Fibroblast of skin of right quadriceps (primary cell): ENCODE results near the gene SPSB1.

Source experiments
- DNase-seq: peaks from one replicate; pipeline ENCODE4 v3.0.0-alpha.2; 2013

The SPSB1 gene

GRCh38 chr1:9302745-9303524 lies 10.2 kb downstream of the SPSB1 start:
- DNase-seq, result peak; percentile 94

- no peak for DNase-seq
Observed at GRCh38 chr1:9303916-9304315, 11.2 kb downstream of the SPSB1 start.

DNA sequence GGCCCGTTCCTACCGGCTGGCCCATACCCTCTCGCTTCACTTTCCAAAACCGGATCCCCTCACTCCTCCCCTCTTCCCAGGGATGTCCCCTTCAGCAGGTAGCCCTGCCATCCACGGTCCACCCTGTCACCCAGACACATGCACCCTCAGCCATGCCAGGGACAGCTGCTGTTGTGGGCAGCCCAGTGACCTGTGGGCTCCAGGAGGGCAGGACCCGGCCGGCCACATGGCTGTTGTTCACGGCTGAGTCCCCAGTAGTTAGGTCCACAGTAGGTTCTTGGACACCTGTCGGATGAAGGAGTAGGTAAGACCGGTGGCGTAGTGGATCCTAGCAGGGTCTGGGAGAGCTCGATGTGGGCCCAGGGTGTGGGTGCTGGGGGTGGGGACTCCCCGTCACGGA lies 12.5 kb downstream of the SPSB1 start:
- no peak for DNase-seq

- no peak for DNase-seq
Observed at GRCh38 chr1:9306006-9306405, 13.3 kb downstream of the SPSB1 start.

DNA sequence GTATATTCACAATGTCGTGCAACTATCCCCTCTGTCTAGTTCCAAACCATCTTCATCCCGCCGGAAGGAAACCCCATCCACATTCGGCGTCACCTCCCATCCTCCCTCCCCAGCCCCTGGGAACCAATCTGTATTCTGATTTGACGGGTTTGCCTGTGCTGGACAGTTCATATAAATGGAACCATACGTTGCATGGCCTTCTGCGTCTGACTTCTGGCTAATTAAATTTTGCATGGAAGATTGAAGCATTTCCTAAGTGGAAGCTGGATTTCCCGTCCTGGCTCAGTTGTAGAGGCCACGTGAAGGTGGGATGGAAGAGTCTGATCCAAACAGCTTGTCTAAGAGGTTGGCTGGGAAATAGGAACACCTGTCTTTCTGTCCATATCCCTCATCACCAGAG lies 14.6 kb downstream of the SPSB1 start:
- DNase-seq, result no peak

DNA sequence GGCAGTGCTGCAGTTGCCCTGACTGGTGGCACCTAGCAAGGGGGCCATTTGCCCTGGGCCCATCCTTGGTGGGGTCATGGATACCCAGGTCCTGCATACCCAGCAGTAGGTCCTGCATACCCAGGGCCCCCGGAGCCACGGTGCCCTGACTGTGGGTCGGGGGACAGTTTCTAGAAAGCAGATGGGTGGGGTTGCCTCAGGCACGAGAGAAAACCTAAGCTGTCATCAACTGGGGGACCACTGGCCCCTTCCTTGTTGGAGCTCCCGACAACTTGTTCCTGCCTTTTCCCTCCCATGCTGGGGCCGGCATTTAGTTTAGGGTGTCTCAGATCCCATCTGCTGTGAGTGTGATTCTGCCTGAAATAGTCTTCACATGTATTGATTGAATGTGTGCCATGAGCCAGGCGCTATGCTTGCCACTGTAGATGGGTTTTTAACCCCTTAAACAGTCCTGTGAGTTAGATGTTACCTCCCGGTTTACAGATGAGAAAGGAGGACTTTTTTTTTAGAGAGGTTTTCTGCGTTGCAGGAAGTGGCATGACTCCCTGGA lies 15.6 kb downstream of the SPSB1 start:
- DNase-seq, result no peak

DNA sequence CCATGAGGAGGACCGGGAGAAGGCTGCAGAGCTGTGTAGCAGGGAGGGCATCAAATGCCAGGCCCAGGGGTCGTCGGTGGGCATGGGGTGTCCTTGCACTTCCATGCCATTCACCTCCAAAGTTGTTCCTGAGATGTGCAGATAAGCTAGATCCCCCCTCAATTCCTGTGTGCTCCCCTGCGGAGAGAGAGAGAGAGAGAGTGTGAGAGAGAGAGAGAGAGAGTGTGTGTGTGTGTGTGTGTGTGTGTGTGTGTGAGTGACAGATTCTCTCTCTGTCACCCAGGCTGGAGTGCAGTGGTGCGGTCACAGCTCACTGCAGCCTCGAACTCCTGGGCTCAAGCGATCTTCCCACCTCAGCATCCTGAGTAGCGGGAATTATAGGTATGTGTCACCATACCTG lies 16.4 kb downstream of the SPSB1 start:
- DNase-seq, result no peak

DNA sequence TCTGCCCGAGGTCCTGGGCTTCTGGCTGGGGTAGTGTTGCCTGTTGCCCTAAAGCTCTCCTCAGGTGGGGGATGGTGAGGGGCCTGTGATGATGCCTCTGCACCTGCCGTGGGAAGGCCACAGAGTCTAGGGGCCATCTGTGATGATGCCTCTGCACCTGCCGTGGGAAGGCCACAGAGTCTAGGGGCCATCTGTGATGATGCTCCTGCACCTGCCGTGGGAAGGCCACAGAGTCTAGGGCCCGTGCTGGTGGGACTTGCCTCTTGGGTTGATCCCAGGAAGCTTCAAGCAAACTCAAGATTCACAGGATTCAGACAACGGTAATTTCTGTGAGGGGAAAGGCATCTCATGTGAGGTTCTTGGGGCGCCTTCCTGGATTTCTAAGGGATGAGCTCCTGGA lies 17.3 kb downstream of the SPSB1 start:
- DNase-seq, result no peak

DNA sequence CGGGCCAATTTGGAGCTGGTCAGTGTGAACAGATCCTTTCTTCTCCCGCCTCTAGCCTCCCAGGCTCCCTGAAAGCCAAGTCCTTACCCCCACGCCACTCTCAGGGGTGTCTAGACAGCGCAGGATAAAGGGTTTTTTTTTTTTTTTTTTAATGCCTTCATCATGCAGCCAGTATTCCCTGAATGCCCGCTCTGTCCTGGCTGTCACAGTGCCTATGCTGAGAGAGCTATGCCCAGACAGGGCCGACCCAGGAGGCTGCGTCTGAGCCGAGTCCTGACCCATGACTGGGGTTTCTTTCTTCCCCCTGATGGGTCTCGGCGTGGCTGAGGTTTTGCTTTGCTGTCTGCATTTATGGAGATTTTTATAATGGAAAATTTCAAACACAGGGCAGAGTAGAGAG lies 18.3 kb downstream of the SPSB1 start:
- no peak for DNase-seq

DNA sequence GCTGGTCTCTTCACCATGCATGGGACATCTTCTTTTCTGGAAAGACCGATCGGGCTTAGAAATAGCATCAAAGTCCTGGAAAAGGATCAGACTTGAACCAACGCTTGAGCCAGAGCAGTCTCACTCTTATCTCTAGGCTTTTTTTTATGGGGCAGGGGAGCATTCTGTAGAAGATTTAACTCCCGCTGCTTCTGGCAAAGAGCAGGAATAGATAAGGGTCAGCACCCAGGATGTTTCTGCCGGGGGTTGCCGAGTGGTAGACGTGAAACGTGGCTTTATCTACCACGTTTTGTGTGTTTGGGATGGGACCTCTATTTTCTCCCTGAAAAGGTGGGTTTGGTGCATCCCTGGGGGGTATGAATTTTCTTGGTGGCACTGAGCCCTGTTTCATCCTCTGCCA lies 18.8 kb downstream of the SPSB1 start:
- no peak for DNase-seq

DNA sequence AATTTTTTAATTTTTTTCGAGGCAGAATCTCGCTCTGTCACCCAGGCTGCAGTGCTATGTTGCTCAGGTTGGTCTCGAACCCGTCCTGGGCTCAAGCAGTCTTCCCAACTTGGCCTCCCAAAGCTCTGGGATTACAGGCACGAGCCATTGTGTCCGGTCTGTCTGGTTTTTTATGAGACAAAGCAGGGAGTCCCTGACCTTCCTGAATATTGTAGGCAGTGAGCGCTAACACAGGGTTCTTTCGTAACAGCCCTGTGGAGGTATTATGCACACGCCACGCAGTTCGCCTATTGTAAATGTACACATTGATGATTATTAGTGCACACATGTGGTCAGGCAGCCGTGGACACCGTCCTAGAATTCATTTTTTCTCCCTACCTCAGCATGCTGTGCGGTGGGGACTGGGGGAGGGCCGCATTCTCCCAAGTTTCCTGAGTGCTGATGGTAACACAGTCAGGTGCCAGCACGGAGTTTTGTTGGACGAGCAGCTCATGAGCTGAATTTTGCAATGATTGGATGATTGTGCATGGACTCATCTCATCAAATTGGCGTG lies 19.6 kb downstream of the SPSB1 start:
- no peak for DNase-seq

GRCh38 chr1:9313576-9313975 lies 20.9 kb downstream of the SPSB1 start:
- DNase-seq, result no peak

- no peak for DNase-seq
Observed at GRCh38 chr1:9314111-9314510, 21.4 kb downstream of the SPSB1 start.

- no peak for DNase-seq
Observed at GRCh38 chr1:9314711-9315379, 22.2 kb downstream of the SPSB1 start.

- peak; percentile 37 for DNase-seq
Observed at GRCh38 chr1:9315411-9316079, 22.9 kb downstream of the SPSB1 start.

- DNase-seq, result no peak
Observed at GRCh38 chr1:9316080-9316444, 23.4 kb downstream of the SPSB1 start.

GRCh38 chr1:9316512-9316911 lies 23.8 kb downstream of the SPSB1 start:
- no peak for DNase-seq

- DNase-seq, result no peak
Observed at GRCh38 chr1:9317072-9317471, 24.4 kb downstream of the SPSB1 start.

DNA sequence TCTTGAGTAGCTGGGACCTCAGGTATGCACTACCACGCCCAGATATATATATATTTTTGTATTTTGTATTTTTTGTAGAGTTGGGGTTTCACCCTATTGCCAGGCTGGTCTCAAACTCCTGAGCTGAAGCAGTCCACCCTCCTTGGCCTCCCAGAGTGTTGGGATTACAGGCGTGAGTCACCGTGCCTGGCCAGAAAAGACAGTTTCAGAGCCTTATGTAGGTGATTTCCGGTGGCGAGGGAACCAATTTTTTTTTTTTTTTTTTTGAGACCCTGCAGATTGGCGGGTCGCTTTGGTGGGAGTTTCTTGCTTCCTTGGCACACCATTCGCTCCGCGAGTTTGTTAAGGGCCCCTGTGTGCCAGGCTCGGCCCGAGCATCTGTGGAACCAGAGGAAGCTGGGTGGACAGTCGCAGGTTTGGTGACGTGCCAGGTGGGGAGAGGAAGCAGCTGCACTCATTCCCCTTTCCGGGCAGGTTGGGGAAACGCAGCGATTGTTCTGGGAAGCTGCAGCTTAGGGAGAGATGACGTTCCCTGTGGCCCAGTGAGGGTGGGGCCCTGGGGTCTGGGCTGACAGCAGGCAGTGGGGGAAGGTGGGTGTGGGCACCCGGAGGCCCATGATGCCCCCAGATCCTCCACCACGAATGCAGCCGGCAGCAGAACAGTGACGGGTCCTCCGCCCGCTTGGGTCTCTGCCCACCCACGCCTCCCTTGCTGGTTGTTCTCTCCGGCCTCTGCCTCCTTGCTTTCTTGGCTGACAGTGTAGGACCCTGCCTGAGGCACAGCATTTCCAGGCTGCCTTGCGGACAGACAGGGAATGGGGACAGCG lies 25.1 kb downstream of the SPSB1 start:
- peak; percentile 40 for DNase-seq

DNA sequence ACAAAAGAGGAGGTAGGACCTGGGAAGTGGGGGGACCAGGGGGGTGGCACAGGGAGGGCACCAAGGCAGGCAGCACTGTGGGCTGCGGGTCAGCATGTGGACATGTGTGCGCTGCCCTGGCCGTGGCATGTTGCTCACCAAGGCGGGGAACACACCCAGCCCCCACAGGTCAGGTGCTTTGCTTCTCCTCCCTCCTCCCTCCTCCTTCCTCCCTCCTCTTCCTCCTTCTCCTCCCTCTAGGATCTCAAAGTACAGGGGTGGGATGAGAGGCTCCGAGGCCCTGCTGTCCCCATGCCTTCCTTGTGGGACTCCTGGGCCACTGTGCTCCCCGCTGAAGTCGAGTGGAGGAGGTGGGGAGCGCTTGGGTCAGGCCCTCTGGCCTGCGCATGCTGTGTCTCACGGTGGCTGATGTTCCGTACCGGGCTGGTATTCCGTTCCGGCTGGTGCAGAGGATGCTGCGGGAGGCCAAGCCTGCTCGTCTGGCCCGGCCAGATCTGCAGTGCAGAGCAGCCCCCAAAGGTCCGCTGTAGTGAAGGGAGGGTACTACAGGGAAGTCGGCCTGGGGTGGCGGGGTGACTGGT lies 26.6 kb downstream of the SPSB1 start:
- DNase-seq, result no peak

- DNase-seq, result no peak
Observed at GRCh38 chr1:9319789-9320519, 27.3 kb downstream of the SPSB1 start.
